Measurements from ENCODE around the gene LGALS7.

The LGALS7 gene

DNA sequence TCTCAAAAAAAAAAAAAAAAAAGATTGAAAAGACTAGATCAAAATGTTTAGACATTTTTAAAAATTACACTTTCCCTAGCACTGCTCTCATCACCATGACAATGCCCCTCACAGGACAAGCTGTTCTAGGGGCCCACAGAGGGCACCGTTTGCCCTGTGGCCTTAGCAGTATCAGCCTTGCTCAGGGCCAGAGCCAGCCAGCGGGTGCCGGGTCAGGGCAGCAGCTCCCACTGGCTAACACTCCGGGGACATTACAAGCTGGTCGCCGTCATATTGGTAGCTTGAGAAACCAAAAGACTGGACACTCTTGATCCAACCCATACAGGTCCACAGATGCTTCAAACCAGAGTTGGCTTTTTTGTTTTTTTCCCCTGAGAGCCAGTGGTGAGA lies 47.0 kb downstream of the LGALS7 start:
- Histone ChIP-seq H3K27ac (ENCODE audit: low read length) (no peak overlapping the region), H3K9me3 (ENCODE audit: insufficient read depth, low read length) (no peaks in the 10 kb centered on the region)
- TF ChIP-seq CTCF (IDR thresholded peaks at IDR 0.05; ENCODE audit: low read depth, low read length) (no peak), EZH2phosphoT487 (IDR thresholded peaks at IDR 0.05; ENCODE audit: low read depth) (no peak)

DNA sequence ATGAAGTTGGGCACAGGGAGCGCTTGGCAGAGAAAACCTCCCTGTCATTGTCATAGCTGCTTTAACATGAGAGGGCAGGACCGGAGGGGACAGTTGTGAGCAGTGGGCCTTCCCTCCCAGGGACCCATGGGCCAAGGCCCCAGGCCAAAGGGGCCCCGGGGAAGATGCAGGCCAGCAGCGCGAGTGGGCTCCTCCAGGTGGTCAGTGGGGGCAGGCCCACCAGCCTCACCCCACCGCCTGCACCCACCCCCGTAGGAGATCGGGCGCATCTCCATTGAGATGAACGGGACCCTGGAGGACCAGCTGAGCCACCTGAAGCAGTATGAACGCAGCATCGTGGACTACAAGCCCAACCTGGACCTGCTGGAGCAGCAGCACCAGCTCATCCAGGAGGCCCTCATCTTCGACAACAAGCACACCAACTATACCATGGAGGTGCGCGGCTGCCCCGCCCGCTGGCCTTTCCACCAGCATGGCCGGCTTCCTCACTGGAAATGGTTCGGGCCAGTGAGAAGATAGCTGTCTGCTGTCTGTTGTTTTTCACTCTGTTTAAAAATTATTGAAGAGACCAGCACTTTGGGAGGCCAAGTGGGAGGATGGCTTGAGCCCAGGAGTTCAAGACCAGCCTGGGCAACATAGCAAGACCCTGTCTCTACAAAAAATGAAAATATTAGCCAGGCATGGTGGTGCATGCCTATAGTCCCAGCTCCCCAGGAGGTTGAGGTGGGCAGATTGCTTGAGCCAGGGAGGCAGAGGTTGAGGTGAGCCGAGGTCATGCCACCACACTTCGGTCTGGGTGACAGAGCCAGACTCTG lies 47.6 kb downstream of the LGALS7 start:
- Histone ChIP-seq H2AFZ (ENCODE audit: low read depth, low read length) (no peak overlapping the region), H3K4me1 (ENCODE audit: low read length) (peaks cover 8% of the 10 kb centered on the region), H3K9ac (ENCODE audit: low read length) (no peak overlapping the region), H3K27ac (ENCODE audit: low read length) (no peak overlapping the region), H3K4me2 (ENCODE audit: low read length) (no peak overlapping the region), H4K20me1 (ENCODE audit: insufficient read depth, low read length) (no peaks in the 10 kb centered on the region), H3K27me3 (ENCODE audit: low read depth, low read length) (no peaks in the 10 kb centered on the region), H3K79me2 (ENCODE audit: low read length) (no peaks in the 10 kb centered on the region), H3K36me3 (replicated peaks; ENCODE audit: low read depth, low read length) (peaks cover 69% of the 10 kb centered on the region), H3K9me3 (ENCODE audit: insufficient read depth, low read length) (no peaks in the 10 kb centered on the region), H3K4me3 (ENCODE audit: low read length) (no peak overlapping the region)
- TF ChIP-seq CTCF (IDR thresholded peaks at IDR 0.05; ENCODE audit: low read depth, low read length), result no peak
- no peak for TF ChIP-seq EZH2phosphoT487 (IDR thresholded peaks at IDR 0.05; ENCODE audit: low read depth)

More for the DNA sequence above, 47.0 kb downstream of the LGALS7 start:
- no peak overlapping the region for H3K4me2 ChIP-seq (ENCODE audit: low read length)
- H4K20me1 ChIP-seq (ENCODE audit: insufficient read depth, low read length), result no peaks in the 10 kb centered on the region
- H2AFZ ChIP-seq (ENCODE audit: low read depth, low read length), result no peak overlapping the region
- H3K4me1 ChIP-seq (ENCODE audit: low read length), result peaks cover 2% of the 10 kb centered on the region
- no peaks in the 10 kb centered on the region for H3K27me3 ChIP-seq (ENCODE audit: low read depth, low read length)
- H3K9ac ChIP-seq (ENCODE audit: low read length), result no peak overlapping the region
- no peak overlapping the region for H3K4me3 ChIP-seq (ENCODE audit: low read length)
- peaks cover 72% of the 10 kb centered on the region for H3K36me3 ChIP-seq (replicated peaks; ENCODE audit: low read depth, low read length)
- H3K79me2 ChIP-seq (ENCODE audit: low read length), result no peaks in the 10 kb centered on the region

DNA sequence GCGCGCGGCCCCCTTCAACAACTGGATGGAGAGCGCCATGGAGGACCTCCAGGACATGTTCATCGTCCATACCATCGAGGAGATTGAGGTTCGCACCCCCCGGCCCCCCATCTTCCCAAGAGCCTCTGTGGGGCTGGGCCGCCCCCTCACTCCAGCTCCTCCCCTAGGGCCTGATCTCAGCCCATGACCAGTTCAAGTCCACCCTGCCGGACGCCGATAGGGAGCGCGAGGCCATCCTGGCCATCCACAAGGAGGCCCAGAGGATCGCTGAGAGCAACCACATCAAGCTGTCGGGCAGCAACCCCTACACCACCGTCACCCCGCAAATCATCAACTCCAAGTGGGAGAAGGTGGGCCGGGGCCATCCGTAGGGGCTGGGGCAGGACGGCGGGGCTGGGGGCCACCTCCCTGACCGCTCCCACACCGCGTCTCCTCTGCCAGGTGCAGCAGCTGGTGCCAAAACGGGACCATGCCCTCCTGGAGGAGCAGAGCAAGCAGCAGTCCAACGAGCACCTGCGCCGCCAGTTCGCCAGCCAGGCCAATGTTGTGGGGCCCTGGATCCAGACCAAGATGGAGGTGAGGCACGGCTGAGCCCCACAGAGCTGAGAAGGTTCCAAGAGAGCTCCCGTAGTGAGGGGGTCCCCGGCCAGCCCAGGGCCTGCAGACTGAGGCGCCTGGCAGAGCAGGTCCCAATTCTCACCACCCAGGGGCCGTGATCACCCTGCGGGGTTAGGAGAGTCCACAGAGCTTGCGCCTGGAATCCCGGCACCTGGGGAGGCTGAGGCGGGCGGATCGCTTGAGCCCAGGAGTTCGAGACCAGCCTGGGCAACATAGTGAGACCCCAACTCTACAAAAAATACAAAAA lies 49.1 kb downstream of the LGALS7 start:
- H3K9ac ChIP-seq (ENCODE audit: low read length), result no peak overlapping the region
- TF ChIP-seq EZH2phosphoT487 (IDR thresholded peaks at IDR 0.05; ENCODE audit: low read depth) (no peak), CTCF (IDR thresholded peaks at IDR 0.05; ENCODE audit: low read depth, low read length) (no peak)
- H4K20me1 ChIP-seq (ENCODE audit: insufficient read depth, low read length), result no peaks in the 10 kb centered on the region
- H3K79me2 ChIP-seq (ENCODE audit: low read length), result no peaks in the 10 kb centered on the region
- peaks cover 23% of the 10 kb centered on the region for H3K4me1 ChIP-seq (ENCODE audit: low read length)
- no peak overlapping the region for H3K27ac ChIP-seq (ENCODE audit: low read length)
- H3K9me3 ChIP-seq (ENCODE audit: insufficient read depth, low read length), result no peaks in the 10 kb centered on the region
- peaks cover 70% of the 10 kb centered on the region for H3K36me3 ChIP-seq (replicated peaks; ENCODE audit: low read depth, low read length)
- H3K4me2 ChIP-seq (ENCODE audit: low read length), result no peak overlapping the region
- H2AFZ ChIP-seq (ENCODE audit: low read depth, low read length), result no peak overlapping the region
- H3K27me3 ChIP-seq (ENCODE audit: low read depth, low read length), result no peaks in the 10 kb centered on the region
- no peak overlapping the region for H3K4me3 ChIP-seq (ENCODE audit: low read length)

GRCh38 chr19:38723606-38723965 lies 49.7 kb downstream of the LGALS7 start:
- Histone ChIP-seq H4K20me1 (ENCODE audit: insufficient read depth, low read length) (no peaks in the 10 kb centered on the region), H3K27ac (ENCODE audit: low read length) (no peak overlapping the region), H3K4me2 (ENCODE audit: low read length) (no peak overlapping the region), H2AFZ (ENCODE audit: low read depth, low read length) (no peak overlapping the region), H3K9ac (ENCODE audit: low read length) (no peak overlapping the region), H3K4me3 (ENCODE audit: low read length) (no peak overlapping the region), H3K4me1 (ENCODE audit: low read length) (peaks cover 25% of the 10 kb centered on the region), H3K27me3 (ENCODE audit: low read depth, low read length) (no peaks in the 10 kb centered on the region), H3K9me3 (ENCODE audit: insufficient read depth, low read length) (no peaks in the 10 kb centered on the region), H3K36me3 (replicated peaks; ENCODE audit: low read depth, low read length) (peaks cover 70% of the 10 kb centered on the region), H3K79me2 (ENCODE audit: low read length) (no peaks in the 10 kb centered on the region)
- TF ChIP-seq EZH2phosphoT487 (IDR thresholded peaks at IDR 0.05; ENCODE audit: low read depth) (no peak), CTCF (IDR thresholded peaks at IDR 0.05; ENCODE audit: low read depth, low read length) (no peak)

All from OCI-LY3 (cell line).